Testis (tissue), 2 donors: Measurements from ENCODE around the gene DCLK1.

ENCODE experiments used
- CTCF ChIP-seq, 3 experiments: fragments of 450-650 bp in 2 of 3; fragments of 200-600 bp in 1 of 3; sonication (generic) in 1 of 3; IDR thresholded peaks; one replicate each; pipeline ENCODE4 v1.5.1; 2016 to 2019; ENCODE audit warnings: antibody characterized with exemption in 3 of 3, mild to moderate bottlenecking in 2 of 3, moderate library complexity in 1 of 3
- POLR2A ChIP-seq: fragments of 450-650 bp; IDR thresholded peaks from one replicate; pipeline ENCODE4 v1.6.1; 2017; ENCODE audit warnings: antibody characterized with exemption, mild to moderate bottlenecking, moderate library complexity

GRCh38 chr13:36126491-36126890, 4.7 kb downstream of the DCLK1 start:
- TF ChIP-seq POLR2A (no peak), CTCF (IDR thresholded peaks at IDR 0.05) (no peak)
